ENCODE data around the gene ALPP.

- TF ChIP-seq CTCF (IDR thresholded peaks at IDR 0.05; ENCODE audit: insufficient read depth, low read length) (no peak), POLR2AphosphoS5 (IDR thresholded peaks at IDR 0.05; ENCODE audit: low read depth) (no peak)
Measured at GRCh38 chr2:232377841-232378734, 463 bp upstream of the ALPP start.

Measured in HL-60 (cell line).